ENCODE measurements around the gene PTPRK. TPM values are rescaled to one million over a fixed set of nuclear protein-coding genes. Genes with fewer than 3 reads are reported as not detected.

PTPRK gene
- total RNA-seq, 1 donor from 2014 or later: 18.4 TPM

- intact Hi-C loops (cut with micrococcal nuclease): no loop called here
- H3K27ac ChIP-seq (replicated peaks): no peak overlapping the region
These were observed 105.5 kb downstream of the PTPRK start for GRCh38 chr6:128414943-128415342.

DNA sequence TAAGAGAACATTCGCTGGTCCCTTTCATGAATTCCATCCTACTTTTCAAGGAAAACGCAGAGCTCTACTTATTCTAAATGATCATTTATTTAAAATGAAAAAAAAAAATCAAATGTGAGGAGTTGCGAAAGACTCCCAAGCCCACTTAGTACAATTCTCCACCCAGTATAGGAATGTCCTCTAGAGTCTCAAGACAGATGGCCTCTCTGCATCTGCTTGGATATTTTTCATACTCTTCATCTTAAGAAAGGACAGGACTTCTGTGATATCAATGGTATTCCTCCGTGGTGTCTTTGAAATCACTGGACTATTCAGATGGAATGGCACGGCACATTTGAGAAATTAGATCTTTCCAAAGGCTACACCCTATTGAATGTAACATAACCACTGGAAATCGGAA lies 107.1 kb downstream of the PTPRK start:
- no peak for DNase-seq
- Histone ChIP-seq H3K9me3 (replicated peaks) (peaks cover 2% of the 10 kb centered on the region), H3K4me1 (peaks cover 33% of the 10 kb centered on the region), H3K4me3 (no peak overlapping the region), H3K27ac (replicated peaks) (no peak overlapping the region), H3K36me3 (no peaks in the 10 kb centered on the region), H3K27me3 (ENCODE audit: low read depth) (no peaks in the 10 kb centered on the region)
- TF ChIP-seq, protein P1, sequence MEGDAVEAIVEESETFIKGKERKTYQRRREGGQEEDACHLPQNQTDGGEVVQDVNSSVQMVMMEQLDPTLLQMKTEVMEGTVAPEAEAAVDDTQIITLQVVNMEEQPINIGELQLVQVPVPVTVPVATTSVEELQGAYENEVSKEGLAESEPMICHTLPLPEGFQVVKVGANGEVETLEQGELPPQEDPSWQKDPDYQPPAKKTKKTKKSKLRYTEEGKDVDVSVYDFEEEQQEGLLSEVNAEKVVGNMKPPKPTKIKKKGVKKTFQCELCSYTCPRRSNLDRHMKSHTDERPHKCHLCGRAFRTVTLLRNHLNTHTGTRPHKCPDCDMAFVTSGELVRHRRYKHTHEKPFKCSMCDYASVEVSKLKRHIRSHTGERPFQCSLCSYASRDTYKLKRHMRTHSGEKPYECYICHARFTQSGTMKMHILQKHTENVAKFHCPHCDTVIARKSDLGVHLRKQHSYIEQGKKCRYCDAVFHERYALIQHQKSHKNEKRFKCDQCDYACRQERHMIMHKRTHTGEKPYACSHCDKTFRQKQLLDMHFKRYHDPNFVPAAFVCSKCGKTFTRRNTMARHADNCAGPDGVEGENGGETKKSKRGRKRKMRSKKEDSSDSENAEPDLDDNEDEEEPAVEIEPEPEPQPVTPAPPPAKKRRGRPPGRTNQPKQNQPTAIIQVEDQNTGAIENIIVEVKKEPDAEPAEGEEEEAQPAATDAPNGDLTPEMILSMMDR (IDR thresholded peaks at IDR 0.05; ENCODE audit: borderline replicate concordance): no peak
- intact Hi-C loops (cut with micrococcal nuclease): no loop called here

More at GRCh38 chr6:128414943-128415342, 105.5 kb downstream of the PTPRK start:
- no peak for DNase-seq
- H3K9me3 ChIP-seq (replicated peaks): peaks cover 12% of the 10 kb centered on the region
- peaks cover 31% of the 10 kb centered on the region for H3K4me1 ChIP-seq
- TF ChIP-seq, protein P1 (IDR thresholded peaks at IDR 0.05; ENCODE audit: borderline replicate concordance): no peak
- H3K27me3 ChIP-seq (ENCODE audit: low read depth): no peaks in the 10 kb centered on the region
- no peaks in the 10 kb centered on the region for H3K36me3 ChIP-seq
- no peak overlapping the region for H3K4me3 ChIP-seq

- no peaks in the 10 kb centered on the region for H3K27me3 ChIP-seq (ENCODE audit: low read depth)
- H3K9me3 ChIP-seq (replicated peaks): no peaks in the 10 kb centered on the region
- no peak overlapping the region for H3K4me3 ChIP-seq
- no peaks in the 10 kb centered on the region for H3K36me3 ChIP-seq
- H3K4me1 ChIP-seq: peaks cover 31% of the 10 kb centered on the region
- TF ChIP-seq, protein P1 (IDR thresholded peaks at IDR 0.05; ENCODE audit: borderline replicate concordance): no peak
- no peak overlapping the region for H3K27ac ChIP-seq (replicated peaks)
- intact Hi-C loops (cut with micrococcal nuclease): no loop called here
- DNase-seq: no peak
These were observed 107.7 kb downstream of the PTPRK start for GRCh38 chr6:128412680-128413079.

- intact Hi-C loops (cut with micrococcal nuclease): no loop called here
- Histone ChIP-seq H3K4me1 (peaks cover 22% of the 10 kb centered on the region), H3K27ac (replicated peaks) (no peak overlapping the region), H3K4me3 (no peak overlapping the region), H3K36me3 (no peaks in the 10 kb centered on the region), H3K27me3 (ENCODE audit: low read depth) (no peaks in the 10 kb centered on the region), H3K9me3 (replicated peaks) (no peaks in the 10 kb centered on the region)
- TF ChIP-seq, protein P1 (IDR thresholded peaks at IDR 0.05; ENCODE audit: borderline replicate concordance): no peak
- no peak for DNase-seq
These were observed 109.8 kb downstream of the PTPRK start for GRCh38 chr6:128410584-128410983.

DNA sequence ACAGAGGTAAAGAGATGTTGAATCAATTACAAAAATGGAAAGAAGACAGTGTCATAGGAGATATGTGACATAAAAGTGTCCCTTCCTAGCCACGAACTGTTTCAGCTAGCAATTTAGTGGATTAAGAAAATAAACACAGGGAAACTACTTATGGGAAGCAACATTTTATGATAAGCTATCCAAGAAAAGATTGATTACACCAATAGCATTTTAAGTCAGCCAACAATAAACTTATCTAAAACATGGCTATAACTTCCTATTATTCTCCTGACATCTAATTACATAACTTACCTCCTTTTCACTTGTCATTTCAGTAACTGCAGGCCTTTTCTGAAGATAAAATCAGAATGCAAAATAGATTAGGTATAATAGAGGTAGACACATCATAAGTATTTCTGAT lies 111.4 kb downstream of the PTPRK start:
- Histone ChIP-seq H3K9me3 (replicated peaks) (no peaks in the 10 kb centered on the region), H3K4me3 (no peak overlapping the region), H3K27me3 (ENCODE audit: low read depth) (no peaks in the 10 kb centered on the region), H3K27ac (replicated peaks) (no peak overlapping the region), H3K36me3 (no peaks in the 10 kb centered on the region), H3K4me1 (peaks cover 13% of the 10 kb centered on the region)
- intact Hi-C loops (cut with micrococcal nuclease): no loop called here
- no peak for DNase-seq
- TF ChIP-seq, protein P1 (IDR thresholded peaks at IDR 0.05; ENCODE audit: borderline replicate concordance): no peak

- no peaks in the 10 kb centered on the region for H3K36me3 ChIP-seq
These were observed 113.9 kb downstream of the PTPRK start for GRCh38 chr6:128406453-128406852.

More at GRCh38 chr6:128406453-128406852, 113.9 kb downstream of the PTPRK start:
- intact Hi-C loops (cut with micrococcal nuclease): no loop called here
- TF ChIP-seq, protein P1 (IDR thresholded peaks at IDR 0.05; ENCODE audit: borderline replicate concordance): no peak
- H3K27ac ChIP-seq (replicated peaks): no peak overlapping the region
- DNase-seq: no peak
- no peaks in the 10 kb centered on the region for H3K27me3 ChIP-seq (ENCODE audit: low read depth)
- no peaks in the 10 kb centered on the region for H3K9me3 ChIP-seq (replicated peaks)
- H3K4me1 ChIP-seq: peaks cover 17% of the 10 kb centered on the region
- no peak overlapping the region for H3K4me3 ChIP-seq

All from left ventricle myocardium inferior (tissue), 1 donor.